Measurements from ENCODE around the gene ADARB1. TPM values are rescaled to one million over a fixed set of nuclear protein-coding genes. Genes with fewer than 3 reads are reported as not detected.

ADARB1 gene
- total and polyA plus RNA-seq, 2 of the 8 experiments (the other 6 are each of a cell fraction or from before 2014, with no cell fraction given), result 4.7 to 14.9 TPM

- ChIA-PET CTCF (ENCODE audit: partially characterized antibody) (interaction anchor here (1.1 to 4.5 kb wide), 4 partner anchors 10 to 202 kb away, joined by 3 to 59 read pairs (median 4); no protein-coding TSS in a partner anchor), POLR2A (ENCODE audit: partially characterized antibody) (no interaction called here)
- H2AK5ac ChIP-seq (ENCODE audit: low read depth, low read length), result no peak overlapping the region
- H2BK15ac ChIP-seq (ENCODE audit: low read length), result no peak overlapping the region
- no peak overlapping the region for H2BK20ac ChIP-seq (ENCODE audit: low read length)
- H3K36me3 ChIP-seq (ENCODE audit: control insufficient read depth in 2 of 4, insufficient read depth in 4 of 4, low read length in 3 of 4), result no peaks in the 10 kb centered on the region
- no peak overlapping the region for H2BK12ac ChIP-seq (ENCODE audit: low read depth, low read length)
- H3K23me2 ChIP-seq (ENCODE audit: low read depth, low read length), result peaks cover 11% of the 10 kb centered on the region; the same call in 1 of the 2 replicates
- H4K8ac ChIP-seq (ENCODE audit: extremely low read depth, insufficient read depth, low read length), result no peak overlapping the region
- H3K9ac ChIP-seq (replicated peaks in 1 of 4; ENCODE audit: extremely low read depth in 1 of 4, low read depth in 3 of 4, low read length in 3 of 4), result no peak overlapping the region
- H2BK5ac ChIP-seq (ENCODE audit: low read depth, low read length), result no peak overlapping the region
- no peak overlapping the region for H3K56ac ChIP-seq (replicated peaks; ENCODE audit: insufficient read length, low read depth, low read length)
- H4K20me1 ChIP-seq (replicated peaks in 1 of 2; ENCODE audit: control insufficient read depth in 1 of 2, insufficient read depth in 2 of 2, low read length in 2 of 2), result peaks cover 0 to 6% of the 10 kb centered on the region in 2 experiments
- no peak overlapping the region for H3K4me3 ChIP-seq (ENCODE audit: extremely low read depth in 1 of 4, insufficient read depth in 2 of 4, low read depth in 3 of 4, low read length in 4 of 4)
- no peak overlapping the region for H2AFZ ChIP-seq (ENCODE audit: low read length)
- H3K18ac ChIP-seq (ENCODE audit: extremely low read depth, low read length), result no peak overlapping the region
- H4K5ac ChIP-seq (ENCODE audit: insufficient read length, low read depth, low read length), result no peak overlapping the region
- H3K27ac ChIP-seq (ENCODE audit: low read depth, low read length), result no peak overlapping the region
- H3K27me3 ChIP-seq (replicated peaks in 1 of 4; ENCODE audit: control insufficient read depth in 3 of 4, extremely low read depth in 1 of 4, insufficient read depth in 3 of 4, low read length in 3 of 4), result peaks cover 0 to 2% (median 0%) of the 10 kb centered on the region in 4 experiments; a peak in 1 of 7 replicates
- TF ChIP-seq POU5F1 (IDR thresholded peaks at IDR 0.05; ENCODE audit: low read depth, low read length) (no peak), PHF8 (conservative IDR thresholded peaks at IDR 0.05; ENCODE audit: low read depth, low read length) (no peak), ASH2L (IDR thresholded peaks at IDR 0.05; ENCODE audit: low read length) (no peak), USF2 (IDR thresholded peaks at IDR 0.05; ENCODE audit: low read length) (no peak)
- H3K79me2 ChIP-seq (ENCODE audit: control insufficient read depth in 1 of 2, insufficient read depth in 2 of 2, low read length in 2 of 2), result no peaks in the 10 kb centered on the region
- WGBS, 2 experiments (ENCODE audit: extremely low coverage in 1 of 2, insufficient coverage in 1 of 2, insufficient read length in 1 of 2, insufficient replicate concordance in 2 of 2, low coverage in 1 of 2, low lambda C conversion rate in 2 of 2, missing lambda C conversion rate in 1 of 2), result 82% methylated on average over 10 of the region's 10 CpGs; no CpG with 5 or more reads in 1 of the 2 experiments
- H2BK120ac ChIP-seq (replicated peaks; ENCODE audit: low read depth, low read length), result no peak overlapping the region
- no peak for FAIRE-seq
- no peaks in the 10 kb centered on the region for H3K9me3 ChIP-seq (ENCODE audit: insufficient read depth in 2 of 2, low read depth in 1 of 2, low read length in 1 of 2)
- H3K4me2 ChIP-seq (ENCODE audit: insufficient read depth in 1 of 2, low read depth in 2 of 2, low read length in 2 of 2), result no peak overlapping the region
- no peaks in the 10 kb centered on the region for H3K79me1 ChIP-seq (ENCODE audit: low read depth, low read length)
- H3K4ac ChIP-seq (replicated peaks; ENCODE audit: insufficient read length, low read depth, low read length), result no peak overlapping the region
- H3K4me1 ChIP-seq (replicated peaks in 1 of 4; ENCODE audit: control insufficient read depth in 3 of 4, insufficient read depth in 4 of 4, low read length in 3 of 4), result no peaks in the 10 kb centered on the region; a peak in 1 of 7 replicates
- H3K14ac ChIP-seq (ENCODE audit: insufficient read length), result no peak overlapping the region
- peak in 1 of 2 experiments; percentile 41 for DNase-seq (ENCODE audit: low read depth in 1 of 2, low spot score in 2 of 2)
- no peak overlapping the region for H3K23ac ChIP-seq (ENCODE audit: insufficient read length)
- no peak overlapping the region for H4K91ac ChIP-seq (replicated peaks; ENCODE audit: insufficient read length, low read length)
Observed at GRCh38 chr21:45151445-45152160, 77.2 kb downstream of the ADARB1 start.

Data from H1 (cell line).